ENCODE data around the gene NUDT3. TPM values are rescaled to one million over a fixed set of nuclear protein-coding genes. Genes with fewer than 3 reads are reported as not detected.

Gene NUDT3
- total and polyA plus RNA-seq, 9 of the 15 experiments (the other 6 are each of a cell fraction or from before 2014, with no cell fraction given), result 5.4 to 81.2 (median 56.4) TPM

GRCh38 chr6:34239500-34239825 is 153.0 kb downstream of the NUDT3 start (continued):
- 0 out of 2 replicates have a peak, but pooled peaks have one; percentile 35 for TF ChIP-seq FOXK1 (CRISPR knock-in tag; IDR thresholded peaks at IDR 0.05; ENCODE audit: borderline replicate concordance)
- no peak for TF ChIP-seq ZNF280B (CRISPR knock-in tag; IDR thresholded peaks at IDR 0.05)
- TF ChIP-seq KAT7 (CRISPR knock-in tag; IDR thresholded peaks at IDR 0.05; ENCODE audit: borderline replicate concordance), result 0 out of 2 replicates have a peak, but pooled peaks have one; percentile 26
- no peak for TF ChIP-seq MEIS2 (IDR thresholded peaks at IDR 0.05; ENCODE audit: partially characterized antibody)
- TF ChIP-seq DMBX1 (CRISPR knock-in tag; IDR thresholded peaks at IDR 0.05; ENCODE audit: borderline replicate concordance), result no peak

DNA sequence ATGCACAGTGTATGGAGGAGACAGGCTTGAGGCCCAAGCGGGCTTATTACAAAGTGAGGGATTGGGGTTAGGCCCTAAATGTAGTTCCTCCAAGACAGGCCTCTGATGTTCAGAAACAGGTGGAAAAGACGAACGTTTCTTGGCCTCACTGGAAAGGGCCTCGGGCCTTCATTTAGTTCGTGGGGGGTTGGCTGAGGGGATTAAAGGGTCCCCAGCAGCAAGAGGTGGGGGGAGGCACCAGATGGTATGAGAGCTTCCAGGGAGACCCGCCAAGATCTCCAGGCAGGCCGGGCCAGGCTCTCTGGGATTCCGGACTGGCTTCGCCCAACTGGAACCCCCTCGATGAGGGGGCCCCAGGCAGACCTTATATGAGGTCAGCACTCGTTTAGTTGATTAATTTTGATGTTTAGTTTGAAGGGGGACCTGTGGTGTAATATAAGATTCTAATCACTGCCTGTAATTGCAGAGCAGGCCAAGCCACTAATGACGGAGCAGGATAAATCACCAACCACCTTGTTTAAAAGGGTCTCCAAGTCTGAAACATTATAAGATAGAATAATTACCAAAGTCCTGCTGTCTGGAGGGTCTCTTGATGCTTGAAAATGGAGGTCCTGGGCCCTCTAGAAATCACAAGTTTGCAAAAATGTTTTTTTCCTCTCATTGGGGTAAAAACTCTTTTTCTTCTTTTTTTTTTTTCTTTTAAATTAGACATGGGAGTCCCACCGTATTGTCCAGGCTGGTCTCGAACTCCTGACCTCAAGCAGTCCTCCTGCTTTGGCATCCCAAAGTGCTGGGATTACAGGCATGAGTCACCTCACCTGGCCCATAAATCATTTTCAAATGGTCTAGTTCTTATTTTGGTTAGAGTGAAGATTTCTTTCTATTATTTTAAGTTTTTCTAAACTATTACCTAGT is 153.6 kb downstream of the NUDT3 start:
- in situ Hi-C loops (cut with MboI), result no loop called here
- CTCF ChIA-PET (ENCODE audit: low intra/inter-chr PET ratio), result interaction anchor here (0.6 to 0.8 kb wide), 2 partner anchors 38 to 75 kb away, joined by 3 read pairs; no protein-coding TSS in a partner anchor
- TF ChIP-seq BRF2 (IDR thresholded peaks at IDR 0.05; ENCODE audit: borderline replicate concordance, insufficient read depth, insufficient read length), result no peak
- TF ChIP-seq HNRNPUL1 (IDR thresholded peaks at IDR 0.05; ENCODE audit: low read length), result no peak
- TF ChIP-seq, protein P1, sequence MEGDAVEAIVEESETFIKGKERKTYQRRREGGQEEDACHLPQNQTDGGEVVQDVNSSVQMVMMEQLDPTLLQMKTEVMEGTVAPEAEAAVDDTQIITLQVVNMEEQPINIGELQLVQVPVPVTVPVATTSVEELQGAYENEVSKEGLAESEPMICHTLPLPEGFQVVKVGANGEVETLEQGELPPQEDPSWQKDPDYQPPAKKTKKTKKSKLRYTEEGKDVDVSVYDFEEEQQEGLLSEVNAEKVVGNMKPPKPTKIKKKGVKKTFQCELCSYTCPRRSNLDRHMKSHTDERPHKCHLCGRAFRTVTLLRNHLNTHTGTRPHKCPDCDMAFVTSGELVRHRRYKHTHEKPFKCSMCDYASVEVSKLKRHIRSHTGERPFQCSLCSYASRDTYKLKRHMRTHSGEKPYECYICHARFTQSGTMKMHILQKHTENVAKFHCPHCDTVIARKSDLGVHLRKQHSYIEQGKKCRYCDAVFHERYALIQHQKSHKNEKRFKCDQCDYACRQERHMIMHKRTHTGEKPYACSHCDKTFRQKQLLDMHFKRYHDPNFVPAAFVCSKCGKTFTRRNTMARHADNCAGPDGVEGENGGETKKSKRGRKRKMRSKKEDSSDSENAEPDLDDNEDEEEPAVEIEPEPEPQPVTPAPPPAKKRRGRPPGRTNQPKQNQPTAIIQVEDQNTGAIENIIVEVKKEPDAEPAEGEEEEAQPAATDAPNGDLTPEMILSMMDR (IDR thresholded peaks at IDR 0.05 in 2 of 3, conservative IDR thresholded peaks at IDR 0.05 in 1 of 3; ENCODE audit: insufficient read depth in 2 of 3, low read depth in 1 of 3, low read length in 3 of 3), result no peak
- TF ChIP-seq TCF7 (IDR thresholded peaks at IDR 0.05; ENCODE audit: borderline replicate concordance), result no peak
- TF ChIP-seq CBFA2T2 (conservative IDR thresholded peaks at IDR 0.05), result no peak
- peak; percentile 17; the same call in 1 of the 2 replicates for TF ChIP-seq NFRKB (IDR thresholded peaks at IDR 0.05; ENCODE audit: low read depth)
- TF ChIP-seq ARID1B (IDR thresholded peaks at IDR 0.05), result peak; percentile 51; the same call in 1 of the 2 replicates
- TF ChIP-seq, protein P2, sequence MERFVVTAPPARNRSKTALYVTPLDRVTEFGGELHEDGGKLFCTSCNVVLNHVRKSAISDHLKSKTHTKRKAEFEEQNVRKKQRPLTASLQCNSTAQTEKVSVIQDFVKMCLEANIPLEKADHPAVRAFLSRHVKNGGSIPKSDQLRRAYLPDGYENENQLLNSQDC (CRISPR knock-in tag; IDR thresholded peaks at IDR 0.05), result 0 out of 2 replicates have a peak, but pooled peaks have one; percentile 70

More for the DNA sequence above, 153.6 kb downstream of the NUDT3 start:
- BruUV-seq (replicated peaks), result TSS peak; percentile 35
- H3K4me1 ChIP-seq (replicated peaks in 1 of 2; ENCODE audit: control insufficient read depth in 2 of 2, insufficient read depth in 2 of 2, low read length in 2 of 2), result peaks cover 65 to 69% of the 10 kb centered on the region in 2 experiments
- peak overlapping the region; percentile 85 for H3K4me3 ChIP-seq
- FAIRE-seq (no peak), ATAC-seq (no peak), DNase-seq (ENCODE audit: extremely low read depth in 1 of 4, low spot score in 3 of 4) (peak in 3 of 4 experiments; percentile 24 to 50 (median 36))
- peak overlapping the region; percentile 85 for H3K4me2 ChIP-seq (ENCODE audit: insufficient read depth, low read length)
- 4% methylated on average over 14 of the region's 14 CpGs for WGBS (ENCODE audit: insufficient coverage, low coverage, missing lambda C conversion rate)
- no peaks in the 10 kb centered on the region for H3K9me1 ChIP-seq (ENCODE audit: control insufficient read depth, insufficient read depth, low read length)
- H3K27me3 ChIP-seq (ENCODE audit: control insufficient read depth in 2 of 2, insufficient read depth in 2 of 2, low read length in 2 of 2), result no peaks in the 10 kb centered on the region
- peaks cover 44% of the 10 kb centered on the region for H4K20me1 ChIP-seq (replicated peaks; ENCODE audit: control insufficient read depth, insufficient read depth, low read length)
- H3K36me3 ChIP-seq (ENCODE audit: control insufficient read depth, insufficient read depth, low read length), result peaks cover 60% of the 10 kb centered on the region
- H3K9ac ChIP-seq (ENCODE audit: insufficient read depth in 1 of 2, low read depth in 2 of 2, low read length in 2 of 2), result peak overlapping the region; percentile 97 to 99
- peak overlapping the region; percentile 98 for H3K27ac ChIP-seq (ENCODE audit: extremely low read depth, low read depth, low read length)
- H2AFZ ChIP-seq (ENCODE audit: low read depth, low read length), result peak overlapping the region; percentile 37; the same call in 1 of the 2 replicates
- peaks cover 78% of the 10 kb centered on the region for H3K79me2 ChIP-seq (ENCODE audit: control insufficient read depth, insufficient read depth, low read length)
- no peaks in the 10 kb centered on the region for H3K9me3 ChIP-seq (replicated peaks; ENCODE audit: control insufficient read depth, insufficient read depth, low read depth, low read length)
- POLR2A ChIA-PET, result interaction anchor here (0.6 kb wide), 1 partner anchor 184 kb away, joined by 3 read pairs; no protein-coding TSS in a partner anchor
- intact Hi-C loops (cut with micrococcal nuclease), result no loop called here
